Testis (tissue), 3 donors: ENCODE measurements around the gene ZNF213. TPM values are rescaled to one million over a fixed set of nuclear protein-coding genes. Genes with fewer than 3 reads are reported as not detected.

Source experiments
- DNase-seq: peaks from one replicate; pipeline ENCODE4 v3.0.0-alpha.2; 2019
- H3K27ac ChIP-seq, 2 donors: fragments of 200-600 bp; sonication (generic); one replicate each; pipeline ENCODE4 v1.5.1; 2019
- H3K27me3 ChIP-seq: fragments of 200-600 bp; sonication (generic); one replicate; pipeline ENCODE4 v1.5.1; 2019
- H3K36me3 ChIP-seq: fragments of 200-600 bp; sonication (generic); one replicate; pipeline ENCODE4 v1.5.1; 2017; ENCODE audit warnings: low read depth; ENCODE audit errors: missing control alignments
- H3K4me1 ChIP-seq: fragments of 200-600 bp; sonication (generic); one replicate; pipeline ENCODE4 v1.5.1; 2019
- H3K4me3 ChIP-seq, 2 donors: fragments of 200-600 bp; sonication (generic); one replicate each; pipeline ENCODE4 v1.5.1; 2017 to 2019
- H3K9me3 ChIP-seq: fragments of 200-600 bp; sonication (generic); one replicate; pipeline ENCODE4 v1.5.1; 2017
- POLR2A ChIP-seq: fragments of 450-650 bp; IDR thresholded peaks from one replicate; pipeline ENCODE4 v1.6.1; 2017; ENCODE audit warnings: antibody characterized with exemption, mild to moderate bottlenecking, moderate library complexity
- WGBS, 2 donors: methylation state at CpG; one replicate each; pipeline ENCODE4 v1.1.5; 2018; 5-methylcytosine and 5-hydroxymethylcytosine counted together
- intact Hi-C: fragments of 100-400 bp; cut with DNase I; formaldehyde crosslinking; loops from one replicate; pipeline ENCODE4 v1.15.1; 2023; ENCODE audit warnings: low total_unique reads
- polyA plus RNA-seq: library from polyadenylated mRNA; stranded (reverse); fragments of 350-450 nt; fragmentation: Illumina TruSeq; extraction: RNeasy Lipid Tissue Mini Kit (QIAGEN cat#74804); gene quantifications from one replicate; pipeline ENCODE4 v1.2.3, GENCODE V29; 2014; ENCODE audit warnings: low read depth, low replicate concordance; ENCODE audit not compliant: insufficient read depth
- total RNA-seq, 2 donors: library from RNA; depleted of rRNA; stranded (reverse); fragments of >200 nt; gene quantifications; one replicate each; pipeline ENCODE4 v1.2.3, GENCODE V29; 2016
- TF ChIP-seq, protein P1 (sequence below), 3 experiments: fragments of 450-650 bp in 2 of 3; fragments of 200-600 bp in 1 of 3; sonication (generic) in 1 of 3; IDR thresholded peaks; one replicate each; pipeline ENCODE4 v1.5.1; 2016 to 2019; ENCODE audit warnings: antibody characterized with exemption in 3 of 3, mild to moderate bottlenecking in 2 of 3, moderate library complexity in 1 of 3

The ZNF213 gene
- total and polyA plus RNA-seq, 3 donors from 2014 or later, result 43.1 to 57.3 (median 46.8) TPM

GRCh38 chr16:3170440-3171180 lies 35.8 kb downstream of the ZNF213 start:
- peak overlapping the region in 1 of 2 donors; percentile 21 for H3K4me3 ChIP-seq

DNA sequence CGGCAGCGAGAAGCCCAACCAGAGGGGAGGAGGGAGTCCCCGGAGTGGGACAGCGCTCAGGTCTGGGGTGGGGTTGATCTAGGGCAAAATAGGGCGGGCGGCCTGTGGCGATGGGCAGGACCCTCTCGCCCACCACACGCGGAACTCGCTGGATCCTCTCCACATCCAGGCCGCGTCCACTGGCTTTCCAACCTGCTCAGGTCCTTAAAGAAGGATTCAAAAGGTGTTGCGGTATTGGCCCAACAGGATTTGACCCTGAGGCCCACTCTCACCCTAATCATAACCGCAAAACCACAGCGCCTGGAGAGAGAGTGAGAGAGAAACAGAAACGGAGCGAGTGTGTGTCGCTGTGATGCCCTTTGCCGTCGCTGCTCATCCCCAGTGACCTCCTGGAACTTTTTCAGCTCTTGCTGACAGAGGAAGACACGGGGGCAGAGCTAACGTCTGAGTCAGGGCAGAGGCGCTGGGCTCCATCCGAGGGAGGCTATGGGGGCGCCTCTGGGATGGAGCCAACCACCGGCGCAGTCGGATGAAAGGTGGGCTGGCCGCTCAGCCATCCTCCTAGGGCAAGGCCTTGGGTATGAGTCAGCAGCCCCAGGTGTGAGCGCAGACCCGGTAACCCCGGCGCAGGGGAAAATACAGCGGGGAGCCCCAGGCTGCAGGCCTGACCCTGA lies 36.5 kb downstream of the ZNF213 start:
- DNase-seq, result no peak
- H3K4me1 ChIP-seq, result peaks cover 8% of the 10 kb centered on the region
- peak overlapping the region in 1 of 2 donors; percentile 21 for H3K4me3 ChIP-seq
- no peaks in the 10 kb centered on the region for H3K27me3 ChIP-seq
- 6 to 8% methylated on average over 15 to 35 of the region's 35 CpGs for WGBS, 2 donors
- intact Hi-C loops, result no loop called here
- H3K9me3 ChIP-seq, result no peaks in the 10 kb centered on the region
- no peak overlapping the region for H3K27ac ChIP-seq
- TF ChIP-seq, protein P1, sequence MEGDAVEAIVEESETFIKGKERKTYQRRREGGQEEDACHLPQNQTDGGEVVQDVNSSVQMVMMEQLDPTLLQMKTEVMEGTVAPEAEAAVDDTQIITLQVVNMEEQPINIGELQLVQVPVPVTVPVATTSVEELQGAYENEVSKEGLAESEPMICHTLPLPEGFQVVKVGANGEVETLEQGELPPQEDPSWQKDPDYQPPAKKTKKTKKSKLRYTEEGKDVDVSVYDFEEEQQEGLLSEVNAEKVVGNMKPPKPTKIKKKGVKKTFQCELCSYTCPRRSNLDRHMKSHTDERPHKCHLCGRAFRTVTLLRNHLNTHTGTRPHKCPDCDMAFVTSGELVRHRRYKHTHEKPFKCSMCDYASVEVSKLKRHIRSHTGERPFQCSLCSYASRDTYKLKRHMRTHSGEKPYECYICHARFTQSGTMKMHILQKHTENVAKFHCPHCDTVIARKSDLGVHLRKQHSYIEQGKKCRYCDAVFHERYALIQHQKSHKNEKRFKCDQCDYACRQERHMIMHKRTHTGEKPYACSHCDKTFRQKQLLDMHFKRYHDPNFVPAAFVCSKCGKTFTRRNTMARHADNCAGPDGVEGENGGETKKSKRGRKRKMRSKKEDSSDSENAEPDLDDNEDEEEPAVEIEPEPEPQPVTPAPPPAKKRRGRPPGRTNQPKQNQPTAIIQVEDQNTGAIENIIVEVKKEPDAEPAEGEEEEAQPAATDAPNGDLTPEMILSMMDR (IDR thresholded peaks at IDR 0.05), result no peak
- TF ChIP-seq POLR2A, result no peak
- no peaks in the 10 kb centered on the region for H3K36me3 ChIP-seq

More at GRCh38 chr16:3170440-3171180, 35.8 kb downstream of the ZNF213 start:
- no peak for DNase-seq
- no peaks in the 10 kb centered on the region for H3K36me3 ChIP-seq
- 2 to 3% methylated on average over 34 to 53 of the region's 53 CpGs for WGBS, 2 donors
- no peak overlapping the region for H3K27ac ChIP-seq
- H3K4me1 ChIP-seq, result peaks cover 8% of the 10 kb centered on the region
- intact Hi-C loops, result no loop called here
- H3K27me3 ChIP-seq, result no peaks in the 10 kb centered on the region
- H3K9me3 ChIP-seq, result no peaks in the 10 kb centered on the region
- TF ChIP-seq POLR2A, result no peak
- TF ChIP-seq, protein P1 (IDR thresholded peaks at IDR 0.05), result no peak

GRCh38 chr16:3171855-3172593 lies 37.2 kb downstream of the ZNF213 start:
- H3K27me3 ChIP-seq, result no peaks in the 10 kb centered on the region
- DNase-seq, result no peak

DNA sequence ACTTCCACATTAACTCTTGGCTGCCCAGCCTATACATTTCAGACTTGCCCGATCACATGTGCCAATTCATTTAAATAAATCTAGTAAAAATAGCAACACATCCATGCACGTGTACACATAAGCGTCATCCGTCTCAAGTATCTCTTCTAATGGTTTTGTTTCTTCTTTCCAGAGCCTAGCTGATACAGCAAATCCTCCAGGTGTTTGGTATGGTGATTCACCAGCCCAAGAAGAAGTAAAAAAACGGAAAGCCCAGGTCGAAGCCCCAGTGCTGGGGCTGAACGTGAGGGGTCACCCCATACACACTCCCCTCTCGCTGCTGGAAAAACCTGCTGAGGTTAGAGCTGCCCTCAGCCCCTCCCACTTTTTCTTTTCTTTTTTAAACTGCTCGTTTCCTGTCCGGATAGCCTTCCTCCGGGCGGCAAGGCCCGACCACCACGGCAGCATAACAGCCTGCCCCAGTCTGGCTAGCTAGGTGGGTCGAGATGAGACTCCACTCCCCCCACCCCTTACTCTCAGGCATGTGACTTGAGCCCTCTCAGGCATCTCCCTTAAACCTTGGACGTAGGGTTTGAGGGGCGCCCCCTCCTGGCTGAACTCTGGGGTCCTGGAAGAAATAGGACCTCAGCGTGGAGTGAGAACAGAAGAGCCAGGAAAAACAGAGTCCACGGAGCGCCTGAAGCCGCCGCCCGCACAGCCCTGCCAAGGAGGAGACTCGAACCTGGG lies 39.2 kb downstream of the ZNF213 start:
- Histone ChIP-seq H3K9me3 (no peaks in the 10 kb centered on the region), H3K27ac (no peak overlapping the region), H3K36me3 (no peaks in the 10 kb centered on the region), H3K4me3 (no peak overlapping the region), H3K27me3 (no peaks in the 10 kb centered on the region), H3K4me1 (peaks cover 8% of the 10 kb centered on the region)
- DNase-seq, result no peak
- 7% methylated on average over 24 of the region's 24 CpGs for WGBS, 2 donors
- intact Hi-C loops, result no loop called here
- no peak for TF ChIP-seq POLR2A
- TF ChIP-seq, protein P1 (IDR thresholded peaks at IDR 0.05), result no peak

More at GRCh38 chr16:3171855-3172593, 37.2 kb downstream of the ZNF213 start:
- Histone ChIP-seq H3K9me3 (no peaks in the 10 kb centered on the region), H3K27ac (no peak overlapping the region), H3K4me1 (peaks cover 8% of the 10 kb centered on the region), H3K4me3 (no peak overlapping the region), H3K36me3 (no peaks in the 10 kb centered on the region)
- 5 to 6% methylated on average over 23 to 41 of the region's 41 CpGs for WGBS, 2 donors
- TF ChIP-seq, protein P1 (IDR thresholded peaks at IDR 0.05), result no peak
- TF ChIP-seq POLR2A, result no peak
- intact Hi-C loops, result no loop called here
